GF-D8 (cell line): ENCODE measurements around the gene SPESP1.

Experiments
- DNase-seq: peaks from one replicate; lab custom pipeline; 2025; lab: John Stamatoyannopoulos, UW

The SPESP1 gene

DNA sequence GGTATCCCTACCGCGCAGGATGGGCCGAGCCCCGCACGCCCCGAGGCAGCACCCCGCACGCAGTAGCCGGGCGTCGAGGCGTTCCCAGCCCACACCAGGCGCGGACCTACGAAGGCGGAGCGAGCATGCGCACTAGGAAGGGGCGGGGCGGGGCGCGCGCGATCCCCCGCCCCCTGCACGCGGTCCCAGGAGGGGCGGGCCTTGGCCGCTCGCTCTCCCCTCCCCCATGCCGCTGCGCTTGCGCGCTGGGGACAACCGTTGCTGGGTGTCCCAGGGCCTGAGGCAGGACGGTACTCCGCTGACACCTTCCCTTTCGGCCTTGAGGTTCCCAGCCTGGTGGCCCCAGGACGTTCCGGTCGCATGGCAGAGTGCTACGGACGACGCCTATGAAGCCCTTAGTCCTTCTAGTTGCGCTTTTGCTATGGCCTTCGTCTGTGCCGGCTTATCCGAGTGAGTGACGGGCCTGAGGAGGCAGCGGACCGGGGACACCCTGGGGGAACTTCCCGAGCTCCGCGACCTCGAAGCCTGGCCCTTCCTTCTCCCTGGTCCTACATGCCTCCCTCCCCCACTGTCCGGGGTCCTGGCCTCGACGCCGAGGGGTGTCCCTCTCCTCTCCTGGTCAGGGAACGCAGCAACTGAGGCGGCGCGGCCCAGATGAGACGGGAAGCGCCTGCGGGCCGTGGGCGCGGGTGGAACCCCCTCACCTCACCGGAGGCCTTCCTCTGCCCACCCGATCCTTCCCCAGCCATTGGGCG lies at the start of gene SPESP1:
SPESP1 (plus strand) TSS at position 258 of the 755 bp plus-strand sequence; CDS start at position 387, 129 bp downstream.
- no peak for DNase-seq

DNA sequence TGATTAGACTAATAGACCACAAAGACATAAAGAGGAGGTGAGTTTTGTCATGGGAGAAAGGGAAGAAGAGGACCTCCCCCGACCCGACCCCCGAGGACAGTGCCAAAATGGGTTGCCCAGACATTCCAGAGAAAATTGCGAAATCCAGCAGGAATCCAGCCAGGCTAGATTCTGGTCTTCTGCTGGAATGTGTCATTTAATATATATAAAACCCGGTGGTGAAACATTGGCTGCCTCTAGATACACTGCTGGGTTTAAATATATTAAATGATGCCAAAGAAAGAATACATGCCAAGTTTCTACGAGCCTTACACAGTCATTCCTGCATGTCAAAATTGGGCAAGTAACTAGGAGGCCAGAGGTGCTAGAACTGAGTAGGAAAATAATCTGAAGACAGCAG lies 45.3 kb upstream of the SPESP1 start:
- DNase-seq, result no peak

DNA sequence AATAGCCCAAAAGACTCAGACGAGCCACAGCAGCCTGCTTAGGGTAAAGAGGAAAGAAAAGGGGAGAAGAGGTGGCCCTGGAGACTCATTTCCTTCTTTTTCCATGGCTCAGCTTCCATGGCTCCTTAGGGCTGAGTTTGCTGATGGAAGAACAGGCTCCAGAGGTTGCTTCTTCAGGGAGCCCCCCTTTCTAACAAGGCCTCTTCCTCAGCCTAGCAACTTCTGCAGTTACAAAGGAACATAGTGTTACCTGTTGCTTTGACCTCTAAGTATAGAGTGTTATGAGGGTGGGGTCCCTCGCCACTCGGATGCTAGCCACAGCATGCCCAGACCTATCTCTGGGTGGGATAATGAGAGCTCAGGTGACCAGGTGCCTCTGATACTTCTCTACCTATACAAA lies 43.2 kb upstream of the SPESP1 start:
- DNase-seq, result no peak

DNA sequence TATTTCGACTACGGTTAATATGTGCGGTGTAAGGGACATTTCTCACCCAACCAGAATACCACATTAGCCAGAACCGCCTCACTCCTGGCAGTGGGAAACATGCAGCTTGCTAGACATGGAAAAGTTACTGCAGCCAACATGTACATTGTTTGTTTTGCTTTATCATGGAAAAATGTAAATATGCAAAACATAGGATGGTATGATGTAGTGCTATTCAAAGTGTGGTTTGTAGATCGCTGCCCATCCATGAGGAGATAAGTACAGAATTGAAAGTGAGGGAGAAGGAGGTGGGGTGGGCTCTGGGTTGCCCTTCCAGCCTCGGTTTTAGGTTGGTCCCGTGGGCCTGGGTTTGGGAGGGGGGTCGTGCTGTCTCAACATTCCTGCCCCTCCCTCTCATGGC lies 42.5 kb upstream of the SPESP1 start:
- DNase-seq, result no peak

DNA sequence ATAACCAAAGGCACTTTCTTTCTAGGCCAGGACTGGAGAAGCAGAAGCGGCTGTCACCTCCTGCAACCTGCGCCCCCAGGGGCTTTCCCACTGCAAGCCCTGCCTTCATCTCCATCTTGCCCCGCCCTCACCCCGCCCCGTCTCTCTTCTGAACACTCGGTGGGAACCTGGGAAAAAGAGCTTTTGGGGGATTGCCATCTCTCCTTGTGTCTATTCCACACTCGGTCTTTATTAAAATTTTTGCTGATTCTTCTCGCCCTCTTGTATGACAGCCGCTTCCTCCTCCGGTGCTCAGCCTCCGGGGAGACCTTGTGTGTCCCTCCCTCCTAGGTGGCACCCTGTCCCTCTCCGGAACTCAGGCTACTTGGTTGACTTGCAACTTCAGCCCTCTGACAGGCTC lies 41.9 kb upstream of the SPESP1 start:
- no peak for DNase-seq

DNA sequence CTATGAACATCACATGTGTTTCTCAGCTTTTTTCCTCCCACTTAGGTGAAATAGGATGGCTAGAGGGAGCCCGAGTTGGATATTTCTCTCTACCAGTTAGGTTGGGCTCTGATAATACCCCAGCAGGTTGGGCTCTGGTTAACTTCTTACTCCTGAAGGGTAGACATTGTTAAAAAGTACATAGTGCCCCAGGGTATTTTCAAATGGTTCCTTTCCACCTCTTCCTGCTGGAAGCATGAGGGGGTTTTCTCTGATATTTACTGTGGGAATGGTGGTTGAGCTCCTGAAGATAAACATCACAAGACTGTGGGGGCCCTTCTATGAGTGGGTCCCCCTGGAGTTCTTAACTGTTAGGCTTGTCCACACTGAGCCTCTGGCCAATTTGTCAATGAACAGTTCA lies 36.1 kb upstream of the SPESP1 start:
- DNase-seq, result no peak

DNA sequence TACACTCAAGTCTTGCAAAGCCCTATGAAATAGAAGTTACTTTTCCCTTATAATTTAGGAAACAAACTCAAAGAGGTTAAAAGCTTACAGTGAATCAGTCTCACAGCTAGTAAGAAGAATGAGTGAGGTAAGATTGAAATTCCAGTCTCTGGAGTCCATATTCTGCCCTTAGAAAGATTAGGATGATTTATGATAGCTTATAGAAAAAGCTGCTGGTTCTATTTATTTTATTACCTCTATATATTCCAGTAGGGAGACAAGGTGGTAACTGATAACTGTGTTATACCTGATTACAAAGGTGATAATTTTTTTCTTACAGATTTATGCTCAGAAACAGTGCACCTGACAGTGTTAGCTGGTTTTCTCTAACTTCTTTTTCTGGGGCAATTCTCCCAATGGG lies 34.1 kb upstream of the SPESP1 start:
- no peak for DNase-seq

DNA sequence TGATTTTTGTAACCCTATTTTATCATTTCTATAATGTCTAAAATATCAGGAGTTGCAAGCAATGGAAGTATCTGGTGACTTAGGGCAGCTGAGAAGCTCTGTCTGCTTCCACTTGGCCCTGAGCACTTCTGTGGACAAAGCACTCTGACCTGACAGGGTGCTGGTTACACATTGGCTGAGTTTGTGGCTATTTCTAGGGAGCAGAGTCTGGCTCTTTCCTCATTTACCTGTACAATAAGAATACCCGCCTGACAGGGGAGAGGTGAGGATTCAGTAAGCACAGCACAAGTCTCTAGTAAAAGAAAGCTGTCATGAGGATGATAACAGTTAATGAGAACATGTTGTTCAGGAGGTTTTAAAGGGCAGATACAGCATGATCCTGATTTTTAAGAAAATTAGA lies 33.3 kb upstream of the SPESP1 start:
- no peak for DNase-seq

DNA sequence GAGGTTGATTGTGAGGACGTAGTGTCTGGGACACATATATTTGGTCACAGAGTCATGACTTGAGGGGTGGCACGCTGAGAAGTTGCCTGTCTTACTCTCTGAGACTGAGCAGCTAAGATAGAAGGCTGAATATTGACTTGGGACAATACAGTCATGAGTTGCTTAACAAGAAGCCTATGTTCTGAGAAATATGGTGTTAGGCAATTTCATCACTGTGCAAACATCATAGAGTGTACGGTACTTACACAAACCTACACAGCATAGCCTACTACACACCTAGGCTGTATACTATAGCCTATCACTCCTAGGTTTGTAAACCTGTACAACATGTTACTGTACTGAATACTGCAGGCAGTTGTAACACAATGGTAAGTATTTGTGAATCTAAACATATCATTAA lies 30.3 kb upstream of the SPESP1 start:
- DNase-seq, result no peak

DNA sequence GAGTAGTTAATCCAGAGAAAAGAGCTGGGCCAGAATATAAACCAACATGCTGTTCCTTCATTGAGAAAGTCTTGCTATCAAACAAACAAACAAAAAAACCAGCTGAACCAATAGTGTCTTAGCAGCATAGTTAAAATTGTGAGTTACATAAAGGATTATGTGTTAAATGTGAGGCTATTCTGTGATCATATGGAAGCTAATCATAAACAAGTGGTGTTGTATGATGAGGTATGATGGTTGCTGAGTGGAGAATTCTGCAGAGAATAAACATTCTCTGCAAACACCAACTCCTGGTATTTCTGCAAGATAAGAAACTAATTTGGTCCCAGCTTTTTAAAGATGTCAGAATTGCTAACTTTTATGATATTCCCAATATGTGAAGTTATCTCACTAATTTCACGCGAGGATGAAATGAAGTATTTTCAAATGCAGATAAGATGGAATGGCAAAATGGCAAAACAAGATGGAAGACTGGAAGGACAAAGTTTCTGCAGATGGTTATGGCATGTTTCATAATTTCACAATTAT lies 22.9 kb upstream of the SPESP1 start:
- DNase-seq, result no peak

DNA sequence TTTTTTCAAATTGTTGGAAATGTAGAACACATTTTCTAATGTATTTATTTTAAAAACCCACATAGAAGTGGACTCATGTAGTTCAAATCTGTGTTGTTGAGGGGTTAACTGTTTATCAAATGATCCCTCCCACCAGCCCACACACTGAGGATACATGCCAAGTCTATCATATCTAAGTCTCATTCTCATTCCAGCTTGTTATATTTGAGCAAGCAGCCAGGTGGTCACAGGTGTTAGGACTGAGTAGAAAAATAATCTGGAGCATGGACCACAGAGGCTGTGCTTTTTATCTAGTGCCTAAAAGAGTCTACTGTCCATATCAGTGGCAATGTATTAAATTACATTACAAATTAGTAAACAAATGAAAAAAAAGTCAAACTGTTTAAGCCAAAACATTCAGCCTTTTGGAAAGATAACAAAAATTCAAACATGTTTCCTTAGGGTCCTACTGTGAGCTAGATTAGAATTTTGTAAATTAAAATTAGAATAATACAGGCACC lies 20.7 kb upstream of the SPESP1 start:
- DNase-seq, result no peak

DNA sequence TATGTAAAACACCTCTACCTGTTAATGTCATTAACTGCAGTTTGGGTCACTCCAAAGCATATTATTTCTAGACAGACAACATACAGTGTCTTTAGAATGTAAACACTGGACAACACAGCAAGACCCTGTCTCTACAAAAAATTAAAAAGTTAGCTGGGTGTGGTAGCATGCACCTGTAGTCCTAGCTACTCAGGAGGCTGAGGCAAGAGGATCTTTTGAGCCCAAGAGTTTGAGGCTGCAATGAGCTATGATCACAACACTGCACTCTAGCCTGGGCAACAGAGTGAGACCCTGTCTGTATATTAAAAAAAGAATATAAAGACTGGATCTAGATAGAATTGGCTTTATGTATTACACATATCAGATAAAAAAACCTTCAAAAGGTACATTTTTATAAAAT lies 20.0 kb upstream of the SPESP1 start:
- no peak for DNase-seq

DNA sequence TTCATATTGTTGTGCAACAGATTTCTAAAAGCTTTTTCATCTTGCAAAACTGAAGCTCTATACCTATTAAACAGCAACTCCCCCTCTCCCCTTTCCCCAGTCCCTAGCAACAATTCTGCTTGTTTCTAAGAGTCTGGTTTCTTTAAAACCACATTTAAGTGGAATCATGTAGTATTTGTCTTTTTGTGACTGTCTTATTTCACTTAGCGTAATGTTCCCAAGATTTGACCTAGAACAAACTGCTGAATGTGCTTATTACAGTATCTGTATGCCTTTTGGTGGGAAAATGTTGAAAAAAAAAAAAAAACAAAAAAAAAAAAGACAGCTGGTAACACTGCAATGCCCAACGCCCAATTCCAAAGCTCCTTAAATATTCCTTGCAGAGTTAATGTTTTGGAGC lies 19.5 kb upstream of the SPESP1 start:
- no peak for DNase-seq

DNA sequence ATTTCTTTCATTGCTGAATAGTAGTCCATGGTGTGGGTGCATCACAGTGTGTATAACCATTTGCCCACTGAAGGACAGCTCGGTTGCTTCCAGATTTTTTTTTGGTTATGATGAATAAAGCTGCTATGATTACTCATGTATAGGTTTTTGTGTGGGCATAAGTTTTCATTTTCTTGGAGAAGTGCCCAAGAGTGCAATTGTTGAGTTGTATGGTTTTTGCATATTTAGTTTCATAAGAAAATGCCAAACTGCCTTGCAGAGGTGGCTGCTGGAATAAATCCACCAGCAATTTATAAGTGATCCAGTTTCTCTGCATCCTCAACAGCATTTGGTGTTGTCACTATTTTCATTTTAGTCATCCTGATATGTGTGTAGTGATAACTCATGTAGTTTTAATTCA lies 8.4 kb upstream of the SPESP1 start:
- DNase-seq, result no peak

DNA sequence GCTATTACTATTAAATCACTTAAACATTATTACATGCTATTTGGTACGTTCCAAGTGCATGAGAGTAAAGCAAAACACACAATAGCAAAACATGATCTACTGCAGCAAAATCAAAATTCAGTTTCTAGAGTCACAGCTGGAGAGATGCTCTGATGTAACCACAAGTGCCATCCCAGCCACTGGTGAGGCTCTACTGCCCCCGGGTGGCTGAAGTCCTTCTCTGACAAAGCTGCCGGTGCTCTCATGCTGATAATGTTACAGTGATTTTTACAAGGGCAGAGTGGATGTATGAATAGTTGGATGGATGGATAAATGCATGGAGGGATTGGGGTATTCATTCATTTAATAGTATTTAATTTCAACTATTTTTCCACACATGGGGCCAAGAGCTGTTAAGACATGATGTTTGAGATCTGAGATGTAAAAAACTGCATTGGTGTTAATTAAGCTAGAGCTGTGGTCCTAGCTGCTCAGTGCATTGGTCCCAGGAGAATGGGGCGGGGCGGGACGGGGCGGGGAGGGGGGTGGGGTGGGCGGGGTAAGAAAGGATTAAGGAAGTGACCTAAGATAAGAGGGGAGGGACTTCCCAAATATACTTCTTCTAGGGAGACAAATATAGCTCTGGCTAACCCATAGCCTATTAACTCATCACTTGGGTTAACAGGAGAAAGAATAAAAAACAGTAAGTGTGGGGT lies 5.3 kb upstream of the SPESP1 start:
- no peak for DNase-seq

DNA sequence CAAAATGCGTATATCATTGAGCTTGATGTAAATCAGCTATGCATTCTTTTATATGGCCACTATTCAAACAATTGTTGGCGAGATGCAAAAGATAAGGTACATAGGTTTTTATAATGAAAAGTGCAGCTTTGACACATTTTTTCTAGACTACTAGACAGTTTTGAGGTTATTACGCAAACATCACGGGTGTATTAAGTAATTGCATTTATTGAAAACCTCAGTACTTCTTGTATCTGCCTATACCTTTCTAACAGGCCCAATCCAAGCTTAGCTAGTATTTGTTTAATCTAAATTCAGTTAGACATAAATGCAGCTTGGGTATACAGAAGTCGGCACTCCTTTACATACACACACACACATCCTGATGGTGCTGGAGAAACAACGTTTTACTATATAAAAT lies 2.7 kb downstream of the SPESP1 start:
- no peak for DNase-seq

DNA sequence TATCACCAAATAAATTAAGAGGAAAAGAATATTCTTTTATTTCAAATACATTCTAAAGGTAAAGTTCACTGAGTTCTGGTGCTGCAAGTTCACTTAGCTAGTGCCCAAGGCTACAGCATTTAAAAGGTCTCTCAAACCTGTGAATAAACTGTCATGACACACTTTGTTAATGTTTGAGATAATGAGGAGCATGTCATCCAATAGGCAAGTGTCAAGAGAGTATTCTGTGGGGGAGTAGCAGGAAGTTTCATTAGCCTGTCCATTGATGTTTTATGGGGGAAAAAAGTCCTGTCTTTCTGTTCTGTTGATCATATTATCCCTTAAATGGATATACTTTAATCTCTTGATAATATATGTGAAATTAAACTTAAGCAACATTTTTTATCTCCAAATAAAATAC lies 4.0 kb downstream of the SPESP1 start:
- DNase-seq, result no peak

DNA sequence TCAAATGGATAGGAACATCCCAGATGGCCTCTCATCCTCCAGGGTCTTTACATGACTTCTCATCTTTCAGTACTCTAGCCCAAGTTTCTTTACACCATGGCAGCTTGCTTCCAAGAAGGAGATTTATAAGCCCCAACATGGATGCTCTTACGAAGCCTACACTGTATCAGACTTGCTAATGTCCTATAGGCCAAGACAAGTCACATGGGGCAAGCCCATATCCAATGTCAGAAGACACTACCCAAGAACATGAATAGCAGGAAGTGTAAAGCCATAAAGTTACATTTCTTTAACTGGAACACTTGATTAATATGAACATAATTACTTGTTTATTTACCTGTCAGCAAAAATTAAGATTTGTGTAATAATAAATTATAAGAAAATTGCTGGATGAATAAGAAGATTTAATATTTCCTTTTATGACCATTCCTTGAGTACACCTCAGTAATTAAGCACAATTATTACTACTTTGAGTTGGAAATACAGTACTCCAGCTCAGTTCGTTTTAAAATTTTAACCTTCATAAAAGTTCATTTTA lies 5.1 kb downstream of the SPESP1 start:
- DNase-seq, result no peak

DNA sequence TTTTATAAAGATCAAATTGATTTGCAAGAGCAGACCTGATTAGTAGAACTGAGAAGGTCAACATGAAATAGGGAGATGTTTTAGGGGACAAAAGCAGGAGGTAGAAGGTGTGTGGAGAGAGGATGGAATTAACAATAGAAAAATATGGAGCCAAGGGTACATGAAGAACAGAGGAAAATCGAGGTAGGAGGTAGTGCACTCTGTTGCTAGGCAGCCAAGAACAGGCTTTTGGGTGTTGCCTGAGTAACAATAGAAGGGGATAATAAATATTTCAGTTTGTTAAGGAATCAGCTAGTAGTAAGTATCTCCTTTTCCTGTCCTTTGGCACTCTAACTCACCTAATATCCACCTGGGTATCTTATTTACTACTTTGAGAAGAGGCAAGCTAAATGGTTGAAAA lies 9.2 kb downstream of the SPESP1 start:
- no peak for DNase-seq

DNA sequence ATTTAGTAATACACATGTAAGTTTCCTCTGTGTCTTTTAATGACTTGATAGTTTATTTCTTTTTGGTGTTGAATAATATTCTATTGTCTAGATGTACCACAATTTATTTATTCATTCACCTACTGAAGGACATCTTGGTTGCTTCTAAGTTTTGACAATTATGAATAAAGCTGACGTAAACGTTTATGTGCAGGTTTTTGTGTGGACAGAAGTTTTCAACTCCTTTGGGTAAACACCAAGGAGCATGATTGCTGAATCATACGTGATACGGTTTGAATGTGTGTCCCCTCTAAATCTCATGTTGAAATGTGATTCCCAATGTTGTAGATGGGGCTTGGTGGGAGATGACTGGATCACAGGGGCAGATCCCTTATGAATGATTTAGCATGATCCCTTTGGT lies 21.5 kb downstream of the SPESP1 start:
- DNase-seq, result no peak

DNA sequence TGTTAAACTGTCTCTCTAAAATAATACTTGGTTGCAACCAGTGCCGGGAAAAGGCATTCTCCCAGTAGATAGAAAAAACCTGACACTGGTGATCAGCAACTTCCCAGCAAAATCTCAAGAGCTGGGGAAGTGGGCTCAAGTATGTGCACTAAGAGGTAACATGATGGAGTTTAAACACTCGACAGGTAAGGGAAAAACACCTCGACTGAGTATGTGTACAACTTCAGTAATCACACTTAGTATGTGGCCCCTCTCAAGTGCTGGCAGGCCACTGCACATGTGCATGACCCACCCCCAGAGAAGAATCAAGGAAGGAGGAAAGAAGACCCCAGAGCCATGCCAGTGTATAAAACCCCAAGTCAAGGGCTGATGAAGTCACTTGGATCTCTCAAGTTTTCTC lies 27.4 kb downstream of the SPESP1 start:
- no peak for DNase-seq

DNA sequence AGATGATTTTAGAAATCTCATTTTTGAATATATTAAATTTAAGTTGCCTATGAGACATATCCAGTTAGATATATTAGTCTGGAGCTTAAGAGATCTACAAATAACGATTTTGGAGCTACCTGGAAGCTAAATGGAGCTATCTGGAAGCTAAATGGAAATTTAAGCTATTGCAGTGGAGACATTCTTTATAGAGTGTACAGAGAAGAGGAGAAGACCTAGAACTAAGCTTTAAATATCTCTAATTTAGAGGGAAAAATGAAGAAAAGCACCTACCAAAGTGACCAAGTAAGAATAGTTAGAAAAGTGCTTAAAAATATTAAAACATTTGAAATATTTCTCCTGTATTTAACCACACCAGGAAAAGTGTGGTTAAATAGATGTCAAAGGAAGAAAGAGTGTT lies 28.3 kb downstream of the SPESP1 start:
- DNase-seq, result no peak

DNA sequence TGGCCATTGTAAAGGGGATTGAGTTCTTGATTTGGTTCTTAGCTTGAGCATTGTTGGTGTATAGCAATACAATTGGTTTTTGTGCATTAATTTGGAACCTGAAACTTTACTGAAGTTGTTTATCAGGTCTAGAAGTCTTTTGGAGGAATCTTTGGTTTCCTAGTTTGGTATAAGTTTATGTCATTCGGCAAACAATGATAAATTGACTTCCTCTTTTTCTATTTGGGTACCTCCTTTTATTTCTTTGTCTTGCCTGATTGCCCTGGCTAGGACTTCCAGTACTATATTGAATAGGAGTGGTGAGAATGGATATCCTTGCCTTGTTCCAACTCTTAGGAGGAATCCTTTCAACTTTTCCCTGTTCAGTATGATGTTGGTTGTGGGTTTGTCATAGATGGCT lies 32.1 kb downstream of the SPESP1 start:
- no peak for DNase-seq
